ENCODE data around the gene CCDC136. TPM values are rescaled to one million over a fixed set of nuclear protein-coding genes. Genes with fewer than 3 reads are reported as not detected.

The CCDC136 gene
- total RNA-seq, 1 donor from 2014 or later = 39.1 TPM

DNA sequence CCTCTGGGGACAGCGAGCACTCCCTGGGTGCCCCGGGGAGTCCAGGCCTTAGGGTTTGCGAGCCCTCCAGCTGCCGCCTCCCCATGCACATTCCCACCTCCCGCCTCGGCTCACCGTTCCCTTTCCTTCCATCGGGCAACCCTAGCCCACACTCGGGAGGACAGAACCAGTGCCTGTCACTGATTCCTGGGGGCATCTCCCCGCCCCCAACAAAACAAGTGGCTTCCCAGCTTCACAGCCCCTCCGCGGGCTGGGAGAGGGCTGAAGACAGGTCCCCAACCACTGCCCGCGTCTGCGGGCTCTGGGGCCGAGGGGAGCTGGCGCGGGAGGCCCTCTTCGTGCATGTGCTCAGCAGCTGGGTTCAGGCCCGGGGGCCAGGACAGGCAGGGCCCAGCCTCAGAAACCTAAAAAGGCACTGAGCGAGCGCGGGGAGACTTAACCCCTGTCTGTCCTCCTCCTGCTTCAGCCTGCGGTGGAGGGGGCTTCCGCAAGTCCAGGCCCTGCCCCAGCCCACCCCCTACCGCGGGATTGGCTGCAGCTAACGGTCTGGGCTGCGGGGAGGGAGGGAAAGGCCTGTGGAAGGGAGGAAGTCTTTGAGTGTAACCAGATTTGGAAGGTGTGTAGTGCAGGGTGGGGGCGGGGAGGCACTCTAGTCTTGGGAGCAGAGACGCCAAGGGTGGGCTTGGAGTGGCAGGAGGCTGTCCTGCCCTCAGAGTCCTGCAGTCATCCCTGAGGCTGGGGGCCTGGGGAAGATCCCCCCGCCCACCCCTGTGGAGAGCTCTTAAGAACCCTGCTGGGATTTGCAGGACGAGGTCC is 39.6 kb downstream of the CCDC136 start:
- Mint-ChIP-seq H3K27ac (peak overlapping the region; percentile 98), H3K4me3 (peak overlapping the region; percentile 88)
- peak in 1 of 2 experiments; percentile 66 for DNase-seq (ENCODE audit: low spot score in 2 of 2, unreplicated experiment in 2 of 2)

DNA sequence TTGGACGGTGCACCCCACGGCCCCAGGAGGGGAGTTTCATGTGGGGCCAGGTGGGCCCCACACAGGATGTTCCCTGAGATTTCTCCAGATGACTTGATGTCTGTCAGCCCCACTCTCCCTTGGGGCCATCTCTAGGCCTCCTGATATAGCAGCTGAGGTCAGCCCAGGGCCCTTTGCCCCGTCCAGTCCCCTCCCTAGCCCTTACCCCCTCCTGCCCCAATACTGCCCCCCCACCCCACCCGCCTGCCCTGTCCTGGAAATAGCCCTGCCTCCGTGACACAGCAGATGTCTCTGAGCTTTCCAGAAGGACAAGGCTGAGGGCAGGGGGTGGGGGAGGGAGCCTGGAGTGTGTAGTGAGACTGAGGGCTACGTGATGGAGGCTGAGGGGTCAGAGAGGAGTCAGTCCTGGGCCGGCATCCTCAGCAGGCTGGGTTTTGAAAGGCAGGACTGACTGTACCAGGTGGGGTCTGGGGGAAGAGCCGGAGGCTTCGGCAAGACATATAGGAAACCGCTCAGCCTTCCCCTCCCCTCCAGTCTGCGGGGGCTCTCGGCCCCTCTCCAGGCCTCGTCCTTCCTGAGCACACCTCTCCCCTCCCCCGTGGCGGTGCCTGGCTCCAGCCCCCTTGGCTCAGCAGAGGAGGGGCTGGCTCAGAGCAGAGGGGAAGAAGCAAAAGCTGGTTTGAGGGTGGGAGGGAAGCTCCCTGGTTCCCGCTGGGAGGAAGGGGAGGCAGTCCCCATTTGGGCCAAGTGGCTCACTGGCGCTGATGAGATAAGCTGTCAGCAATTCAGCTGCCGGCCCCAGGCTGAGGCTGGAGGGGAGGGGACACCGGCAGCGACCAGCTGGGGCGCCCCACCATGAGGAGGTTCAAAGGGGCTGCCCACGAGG is 40.5 kb downstream of the CCDC136 start:
- Mint-ChIP-seq H3K4me1 (peaks cover 57% of the 10 kb centered on the region), H3K4me3 (peak overlapping the region; percentile 88), H3K27me3 (ENCODE audit: low read depth) (peaks cover 8% of the 10 kb centered on the region), H3K9me3 (no peaks in the 10 kb centered on the region), H3K36me3 (peaks cover 6% of the 10 kb centered on the region), H3K27ac (peak overlapping the region; percentile 98)
- DNase-seq (ENCODE audit: low spot score in 2 of 2, unreplicated experiment in 2 of 2) = peak; percentile 60 to 81
- TF ChIP-seq, protein P1, sequence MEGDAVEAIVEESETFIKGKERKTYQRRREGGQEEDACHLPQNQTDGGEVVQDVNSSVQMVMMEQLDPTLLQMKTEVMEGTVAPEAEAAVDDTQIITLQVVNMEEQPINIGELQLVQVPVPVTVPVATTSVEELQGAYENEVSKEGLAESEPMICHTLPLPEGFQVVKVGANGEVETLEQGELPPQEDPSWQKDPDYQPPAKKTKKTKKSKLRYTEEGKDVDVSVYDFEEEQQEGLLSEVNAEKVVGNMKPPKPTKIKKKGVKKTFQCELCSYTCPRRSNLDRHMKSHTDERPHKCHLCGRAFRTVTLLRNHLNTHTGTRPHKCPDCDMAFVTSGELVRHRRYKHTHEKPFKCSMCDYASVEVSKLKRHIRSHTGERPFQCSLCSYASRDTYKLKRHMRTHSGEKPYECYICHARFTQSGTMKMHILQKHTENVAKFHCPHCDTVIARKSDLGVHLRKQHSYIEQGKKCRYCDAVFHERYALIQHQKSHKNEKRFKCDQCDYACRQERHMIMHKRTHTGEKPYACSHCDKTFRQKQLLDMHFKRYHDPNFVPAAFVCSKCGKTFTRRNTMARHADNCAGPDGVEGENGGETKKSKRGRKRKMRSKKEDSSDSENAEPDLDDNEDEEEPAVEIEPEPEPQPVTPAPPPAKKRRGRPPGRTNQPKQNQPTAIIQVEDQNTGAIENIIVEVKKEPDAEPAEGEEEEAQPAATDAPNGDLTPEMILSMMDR (IDR thresholded peaks at IDR 0.05; ENCODE audit: unreplicated experiment) = no peak

More for the DNA sequence above, 39.6 kb downstream of the CCDC136 start:
- peaks cover 61% of the 10 kb centered on the region for H3K4me1 Mint-ChIP-seq
- peaks cover 8% of the 10 kb centered on the region for H3K27me3 Mint-ChIP-seq (ENCODE audit: low read depth)
- TF ChIP-seq, protein P1 (IDR thresholded peaks at IDR 0.05; ENCODE audit: unreplicated experiment) = no peak
- H3K9me3 Mint-ChIP-seq = no peaks in the 10 kb centered on the region
- peaks cover 3% of the 10 kb centered on the region for H3K36me3 Mint-ChIP-seq

DNA sequence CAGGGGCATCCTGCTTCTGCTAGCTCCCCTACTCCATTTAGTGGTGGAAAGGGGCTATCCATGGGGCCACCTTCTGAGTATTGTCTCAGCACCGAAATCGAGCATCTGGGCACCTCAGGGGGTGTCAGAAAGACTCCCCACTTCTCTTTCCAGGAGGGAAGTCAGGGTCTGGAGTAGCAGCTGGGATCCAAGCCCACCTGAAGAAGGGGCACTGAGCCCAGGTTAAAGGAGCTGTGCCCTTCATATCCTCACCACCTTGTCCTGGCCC is 41.0 kb downstream of the CCDC136 start:
- Mint-ChIP-seq H3K27ac (peak overlapping the region; percentile 98), H3K4me1 (peaks cover 54% of the 10 kb centered on the region), H3K27me3 (ENCODE audit: low read depth) (peaks cover 8% of the 10 kb centered on the region), H3K36me3 (peaks cover 6% of the 10 kb centered on the region), H3K4me3 (peak overlapping the region; percentile 88), H3K9me3 (no peaks in the 10 kb centered on the region)
- no peak for DNase-seq (ENCODE audit: low spot score in 2 of 2, unreplicated experiment in 2 of 2)
- TF ChIP-seq, protein P1 (IDR thresholded peaks at IDR 0.05; ENCODE audit: unreplicated experiment) = no peak

DNA sequence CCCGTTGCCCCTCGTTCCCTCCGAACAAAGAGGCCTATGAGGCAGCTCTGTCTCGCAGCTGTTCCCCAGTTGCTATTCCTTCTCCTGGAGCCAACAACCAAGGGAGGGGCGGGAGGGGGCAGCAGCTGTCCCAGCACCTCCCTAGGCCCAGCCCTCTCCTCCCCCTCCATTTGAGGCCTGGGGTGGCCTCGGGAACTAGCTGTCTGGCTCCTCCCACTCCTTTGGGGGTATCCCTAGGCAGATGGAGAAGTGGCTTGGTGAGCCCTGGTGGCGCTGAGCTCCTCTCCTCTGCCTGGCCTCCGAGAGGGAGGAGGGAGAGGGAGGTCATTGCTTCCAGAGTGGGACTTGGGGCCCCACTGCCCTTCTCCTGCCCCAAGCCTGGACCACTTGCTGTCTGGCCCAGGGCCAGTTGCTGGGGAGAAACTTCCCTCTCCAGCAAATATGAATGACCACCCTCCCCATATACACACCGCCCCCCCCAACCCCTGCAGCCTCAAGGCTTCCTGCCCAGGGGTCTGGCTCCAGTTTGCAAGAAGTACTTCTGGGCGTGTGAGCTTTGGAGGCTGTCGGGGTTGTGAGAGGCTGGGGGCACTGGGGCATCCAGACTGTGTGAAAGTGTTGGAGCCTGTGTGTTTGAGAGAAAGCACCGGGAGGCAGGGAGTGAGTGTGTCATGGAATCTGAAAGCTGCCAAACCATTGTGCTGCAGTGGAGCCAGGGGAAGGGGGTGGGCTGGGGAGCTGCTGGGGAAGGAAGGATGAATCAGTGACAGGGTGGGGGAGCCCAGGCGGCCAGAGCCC is 41.6 kb downstream of the CCDC136 start:
- peaks cover 8% of the 10 kb centered on the region for H3K27me3 Mint-ChIP-seq (ENCODE audit: low read depth)
- peak overlapping the region; percentile 98 for H3K27ac Mint-ChIP-seq
- peaks cover 6% of the 10 kb centered on the region for H3K36me3 Mint-ChIP-seq
- H3K9me3 Mint-ChIP-seq = no peaks in the 10 kb centered on the region
- H3K4me1 Mint-ChIP-seq = peaks cover 49% of the 10 kb centered on the region
- peak in 1 of 2 experiments; percentile 57 for DNase-seq (ENCODE audit: low spot score in 2 of 2, unreplicated experiment in 2 of 2)
- TF ChIP-seq, protein P1 (IDR thresholded peaks at IDR 0.05; ENCODE audit: unreplicated experiment) = no peak
- peak overlapping the region; percentile 88 for H3K4me3 Mint-ChIP-seq

DNA sequence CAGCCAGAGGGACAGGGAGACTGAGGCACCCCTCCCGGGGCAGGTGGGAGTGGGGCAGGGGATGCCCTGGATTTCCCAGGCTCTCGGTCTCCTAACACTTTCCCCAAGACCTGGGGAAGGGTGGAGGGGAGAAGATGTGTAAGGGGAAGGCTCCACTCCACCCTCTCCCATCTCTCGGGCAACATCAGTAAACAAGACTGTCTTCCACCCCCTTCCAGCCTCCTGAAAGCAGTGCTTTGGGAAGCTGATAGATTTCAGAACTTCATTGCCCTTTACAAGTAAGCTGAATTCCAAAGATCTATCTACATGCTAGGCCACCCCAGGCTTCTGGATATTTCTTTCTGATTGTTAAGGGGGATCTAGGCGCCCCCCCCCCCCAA is 42.2 kb downstream of the CCDC136 start:
- TF ChIP-seq, protein P1 (IDR thresholded peaks at IDR 0.05; ENCODE audit: unreplicated experiment) = no peak
- Mint-ChIP-seq H3K27ac (peak overlapping the region; percentile 98), H3K9me3 (no peaks in the 10 kb centered on the region), H3K4me3 (peak overlapping the region; percentile 88), H3K27me3 (ENCODE audit: low read depth) (peaks cover 8% of the 10 kb centered on the region), H3K36me3 (peaks cover 9% of the 10 kb centered on the region), H3K4me1 (peaks cover 44% of the 10 kb centered on the region)
- DNase-seq (ENCODE audit: low spot score in 2 of 2, unreplicated experiment in 2 of 2) = no peak
